ENCODE results near the gene TPGS2.
A peak's percentile ranks its signal among the peaks of the same experiment; 100 is the strongest.

Gene TPGS2

GRCh38 chr18:36812678-36813077 lies 16.1 kb downstream of the TPGS2 start:
- DNase-seq (ENCODE audit: low read depth, low spot score), result no peak
- ChIA-PET CTCF (interaction anchor here (1.6 to 4.3 kb wide), 3 partner anchors 9 to 16 kb away, joined by 7 to 25 read pairs (median 15); partner anchors contain the start of genes KIAA1328 and TPGS2), POLR2A (no interaction called here)
- TF ChIP-seq CTCF (IDR thresholded peaks at IDR 0.05; ENCODE audit: insufficient read depth, low read length, missing control alignments), result no peak
- no peak overlapping the region for H3K4me3 ChIP-seq (ENCODE audit: low read depth, low read length)

- no peak overlapping the region for H3K4me3 ChIP-seq (ENCODE audit: low read depth, low read length)
- TF ChIP-seq CTCF (IDR thresholded peaks at IDR 0.05; ENCODE audit: insufficient read depth, low read length, missing control alignments), result no peak
- POLR2A ChIA-PET, result no interaction called here
- DNase-seq (ENCODE audit: low read depth, low spot score), result no peak
- CTCF ChIA-PET, result interaction anchor here (0.8 to 4.3 kb wide), 6 partner anchors 8 to 125 kb away, joined by 3 to 35 read pairs (median 19); partner anchors contain the start of genes KIAA1328 and TPGS2
Measured at GRCh38 chr18:36811955-36812354, 16.8 kb downstream of the TPGS2 start.

- no peak for DNase-seq (ENCODE audit: low read depth, low spot score)
- H3K4me3 ChIP-seq (ENCODE audit: low read depth, low read length), result no peak overlapping the region
- CTCF ChIA-PET, result interaction anchor here (0.8 to 4.9 kb wide), 13 partner anchors 9 to 715 kb away, joined by 3 to 46 read pairs (median 6); partner anchors contain the start of genes KIAA1328 and TPGS2
- POLR2A ChIA-PET, result no interaction called here
- no peak for TF ChIP-seq CTCF (IDR thresholded peaks at IDR 0.05; ENCODE audit: insufficient read depth, low read length, missing control alignments)
Measured at GRCh38 chr18:36811430-36811829, 17.4 kb downstream of the TPGS2 start.

GRCh38 chr18:36809590-36810381 lies 19.0 kb downstream of the TPGS2 start:
- TF ChIP-seq CTCF (IDR thresholded peaks at IDR 0.05; ENCODE audit: insufficient read depth, low read length, missing control alignments), result peak; percentile 73
- DNase-seq (ENCODE audit: low read depth, low spot score), result peak; percentile 29
- no peak overlapping the region for H3K4me3 ChIP-seq (ENCODE audit: low read depth, low read length)
- CTCF ChIA-PET, result interaction anchor here (0.6 to 4.9 kb wide), 26 partner anchors 8 to 715 kb away, joined by 3 to 46 read pairs (median 6); partner anchors contain the start of genes KIAA1328 and TPGS2
- POLR2A ChIA-PET, result interaction anchor here (0.6 kb wide), 1 partner anchor 19 kb away, joined by 3 read pairs; the partner anchor contains the start of gene TPGS2

- peak; percentile 63 for DNase-seq (ENCODE audit: low read depth, low spot score)
- ChIA-PET POLR2A (interaction anchor here (0.8 kb wide), 1 partner anchor 9 kb away, joined by 3 read pairs; no protein-coding TSS in a partner anchor), CTCF (interaction anchor here (0.6 to 4.9 kb wide), 18 partner anchors 9 to 1572 kb away, joined by 3 to 46 read pairs (median 4); partner anchors contain the start of genes KIAA1328 and TPGS2)
- H3K4me3 ChIP-seq (ENCODE audit: low read depth, low read length), result no peak overlapping the region
- no peak for TF ChIP-seq CTCF (IDR thresholded peaks at IDR 0.05; ENCODE audit: insufficient read depth, low read length, missing control alignments)
Measured at GRCh38 chr18:36808681-36809080, 20.1 kb downstream of the TPGS2 start.

GRCh38 chr18:36805105-36805504 lies 23.7 kb downstream of the TPGS2 start:
- ChIA-PET POLR2A (no interaction called here), CTCF (no interaction called here)
- no peak for TF ChIP-seq CTCF (IDR thresholded peaks at IDR 0.05; ENCODE audit: insufficient read depth, low read length, missing control alignments)
- DNase-seq (ENCODE audit: low read depth, low spot score), result no peak
- no peak overlapping the region for H3K4me3 ChIP-seq (ENCODE audit: low read depth, low read length)

Data from AG04449 (cell line).